ENCODE results near the gene ATXN1L. TPM values are rescaled to one million over a fixed set of nuclear protein-coding genes. Genes with fewer than 3 reads are reported as not detected.

ATXN1L gene
- total and polyA plus RNA-seq, 2 donors (not counting 1 experiment from before 2014, with no cell fraction given), result 21.3 to 39.5 TPM

GRCh38 chr16:71883168-71883848, 37.5 kb downstream of the ATXN1L start:
- no peaks in the 10 kb centered on the region for H3K27me3 ChIP-seq (replicated peaks in 1 of 4; ENCODE audit: control extremely low read depth in 1 of 4, control insufficient read depth in 3 of 4, insufficient read depth in 4 of 4, low read length in 3 of 4)
- peak overlapping the region; percentile 94 for H3K9ac ChIP-seq (ENCODE audit: low read length)
- POLR2A ChIA-PET, result interaction anchor here (0.6 to 4.5 kb wide), 10 partner anchors 11 to 332 kb away, joined by 3 to 47 read pairs (median 6); partner anchors contain the start of genes AP1G1 and IST1
- H3K27ac ChIP-seq (ENCODE audit: low read length in 2 of 2), result peak overlapping the region; percentile 89 to 91
- Mint-ChIP-seq H3K4me1 (peaks cover 43% of the 10 kb centered on the region), H3K9me3 (ENCODE audit: insufficient read depth) (no peaks in the 10 kb centered on the region), H3K27me3 (no peaks in the 10 kb centered on the region), H3K4me3 (peak overlapping the region; percentile 89), H3K27ac (peak overlapping the region; percentile 95)
- H3K36me3 ChIP-seq (replicated peaks in 1 of 2; ENCODE audit: control extremely low read depth in 1 of 2, control insufficient read depth in 1 of 2, extremely low read depth in 1 of 2, insufficient read depth in 2 of 2, low read length in 1 of 2), result peaks cover 0 to 20% of the 10 kb centered on the region in 2 experiments
- H3K4me1 ChIP-seq (ENCODE audit: control insufficient read depth in 2 of 2, insufficient read depth in 2 of 2, low read length in 2 of 2), result peaks cover 33 to 43% of the 10 kb centered on the region in 2 donors
- peaks cover 28% of the 10 kb centered on the region for H3K79me2 ChIP-seq (ENCODE audit: control insufficient read depth, insufficient read depth, low read length)
- peak; percentile 73 for DNase-seq
- ATAC-seq (ENCODE audit: low read depth), result peak; percentile 48
- no peak for TF ChIP-seq CTCF (IDR thresholded peaks at IDR 0.05)
- no peak for TF ChIP-seq EZH2 (IDR thresholded peaks at IDR 0.05; ENCODE audit: borderline replicate concordance, insufficient read depth, low read depth, low read length, poor library complexity, severe bottlenecking)
- H2AFZ ChIP-seq (ENCODE audit: insufficient read depth, low read depth, low read length, poor library complexity, severe bottlenecking), result peak overlapping the region; percentile 99
- H3K4me2 ChIP-seq (replicated peaks; ENCODE audit: low read depth, low read length, poor library complexity, severe bottlenecking), result peak overlapping the region; percentile 97
- peak overlapping the region; percentile 76 to 98 (median 86) for H3K4me3 ChIP-seq (ENCODE audit: control extremely low read depth in 1 of 5, extremely low read depth in 1 of 5, insufficient read depth in 1 of 5, low read depth in 2 of 5, low read length in 4 of 5)
- no peaks in the 10 kb centered on the region for H3K9me3 ChIP-seq (ENCODE audit: control extremely low read depth in 1 of 3, control insufficient read depth in 2 of 3, insufficient read depth in 1 of 3, low read length in 2 of 3)
- 1% methylated on average over 46 of the region's 46 CpGs for WGBS (ENCODE audit: insufficient coverage)
- H4K20me1 ChIP-seq (ENCODE audit: control insufficient read depth, insufficient read depth, low read length, poor library complexity, severe bottlenecking), result no peaks in the 10 kb centered on the region
- intact Hi-C loops (cut with micrococcal nuclease), result loop anchor here (2.0 to 5.0 kb wide), 2 partner anchors 124 to 159 kb away; partner anchors contain the start of genes DHODH and PHLPP2
- CTCF ChIA-PET, result interaction anchor here (0.9 to 4.2 kb wide), 31 partner anchors 10 to 156 kb away, joined by 3 to 69 read pairs (median 7); partner anchors contain the start of genes AP1G1 and IST1

All from B cell (primary cell).